SK-N-SH (cell line): ENCODE results near the gene NBR1.

Experiments
- EP300 ChIP-seq, 2 experiments: IDR thresholded peaks; 2 replicates each; pipeline versions ENCODE4 v1.4.0 to v1.6.1; 2012; ENCODE audit warnings: borderline replicate concordance in 1 of 2, low read depth in 1 of 2, low read length in 1 of 2
- EZH2phosphoT487 ChIP-seq: fragments of 200-600 bp; sonication (generic); IDR thresholded peaks from 2 replicates; pipeline ENCODE4 v1.6.1; 2017; ENCODE audit warnings: low read depth, mixed run types, mild to moderate bottlenecking, antibody characterized with exemption, moderate library complexity, borderline replicate concordance
- GABPA ChIP-seq: IDR thresholded peaks from 2 replicates; pipeline ENCODE4 v1.4.0; 2012; ENCODE audit warnings: low read depth, mild to moderate bottlenecking
- GATA2 ChIP-seq: sonication (generic); formaldehyde crosslinking; IDR thresholded peaks from 2 replicates; pipeline ENCODE4 v1.5.0; 2020; ENCODE audit warnings: mild to moderate bottlenecking, missing genetic modification reagents
- MAX ChIP-seq: IDR thresholded peaks from 2 replicates; pipeline ENCODE4 v1.4.0; 2012; ENCODE audit warnings: low read depth
- PBX3 ChIP-seq: IDR thresholded peaks from 2 replicates; pipeline ENCODE4; 2012
- POLR2AphosphoS5 ChIP-seq: IDR thresholded peaks from 2 replicates; pipeline ENCODE4 v1.6.1; 2012; ENCODE audit warnings: low read depth, low read length
- RAD21 ChIP-seq: IDR thresholded peaks from 2 replicates; pipeline ENCODE4 v1.6.1; 2012; ENCODE audit warnings: mild to moderate bottlenecking, low read length
- RFX5 ChIP-seq: IDR thresholded peaks from 2 replicates; pipeline ENCODE4 v1.6.1; 2012; ENCODE audit warnings: mild to moderate bottlenecking, improper control_type of control experiment, low read length
- RXRA ChIP-seq: IDR thresholded peaks from 2 replicates; pipeline ENCODE4 v1.4.0; 2012; ENCODE audit warnings: low read depth, mild to moderate bottlenecking, borderline replicate concordance
- TF ChIP-seq, protein P1 (sequence below): fragments of 200-600 bp; sonication (generic); IDR thresholded peaks from 2 replicates; pipeline ENCODE4 v1.6.1; 2017; ENCODE audit warnings: antibody characterized with exemption, mild to moderate bottlenecking, moderate library complexity

GRCh38 chr17:43212641-43213490 lies 41.9 kb downstream of the NBR1 start:
- TF ChIP-seq RXRA (no peak), RFX5 (no peak), MAX (no peak), EZH2phosphoT487 (no peak), GATA2 (CRISPR knock-in tag) (no peak), PBX3 (no peak), POLR2AphosphoS5 (no peak; the same call in 1 of the 2 replicates), RAD21 (no peak), GABPA (no peak), EP300 (IDR thresholded peaks at IDR 0.05; ENCODE audit: borderline replicate concordance in 1 of 2, low read depth in 1 of 2, low read length in 1 of 2) (no peak)
- TF ChIP-seq, protein P1, sequence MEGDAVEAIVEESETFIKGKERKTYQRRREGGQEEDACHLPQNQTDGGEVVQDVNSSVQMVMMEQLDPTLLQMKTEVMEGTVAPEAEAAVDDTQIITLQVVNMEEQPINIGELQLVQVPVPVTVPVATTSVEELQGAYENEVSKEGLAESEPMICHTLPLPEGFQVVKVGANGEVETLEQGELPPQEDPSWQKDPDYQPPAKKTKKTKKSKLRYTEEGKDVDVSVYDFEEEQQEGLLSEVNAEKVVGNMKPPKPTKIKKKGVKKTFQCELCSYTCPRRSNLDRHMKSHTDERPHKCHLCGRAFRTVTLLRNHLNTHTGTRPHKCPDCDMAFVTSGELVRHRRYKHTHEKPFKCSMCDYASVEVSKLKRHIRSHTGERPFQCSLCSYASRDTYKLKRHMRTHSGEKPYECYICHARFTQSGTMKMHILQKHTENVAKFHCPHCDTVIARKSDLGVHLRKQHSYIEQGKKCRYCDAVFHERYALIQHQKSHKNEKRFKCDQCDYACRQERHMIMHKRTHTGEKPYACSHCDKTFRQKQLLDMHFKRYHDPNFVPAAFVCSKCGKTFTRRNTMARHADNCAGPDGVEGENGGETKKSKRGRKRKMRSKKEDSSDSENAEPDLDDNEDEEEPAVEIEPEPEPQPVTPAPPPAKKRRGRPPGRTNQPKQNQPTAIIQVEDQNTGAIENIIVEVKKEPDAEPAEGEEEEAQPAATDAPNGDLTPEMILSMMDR, result no peak
